Psoas muscle (tissue), 8 donors: Measurements from ENCODE around the gene STAB2. TPM values are rescaled to one million over a fixed set of nuclear protein-coding genes. Genes with fewer than 3 reads are reported as not detected.
"Not testable (repeated sequence)": the region's sequence is repeated elsewhere in the genome, so short reads cannot be mapped to it uniquely, and the experiment has no call there.

Source experiments
- ATAC-seq, 4 donors: fragments of 200-7000 bp; cut with Tn5 transposase; one replicate each; pipeline ENCODE4 v1.9.1; 2020; ENCODE audit warnings: moderate library complexity in 3 of 4, mild to moderate bottlenecking in 2 of 4
- DNase-seq, 2 donors: peaks; one replicate each; pipeline ENCODE4 v3.0.0-alpha.2; 2020
- H3K27ac ChIP-seq: fragments of 200-600 bp; one replicate; pipeline ENCODE4 v1.8.0; 2022
- H3K27me3 ChIP-seq, 3 donors: fragments of 200-600 bp in 1 of 3; one replicate each; pipeline versions ENCODE4 v1.6.1 to v1.8.0; 2013 to 2022; ENCODE audit warnings: low read length in 2 of 3, mild to moderate bottlenecking in 2 of 3, moderate library complexity in 1 of 3; ENCODE audit not compliant: insufficient read depth in 3 of 3
- H3K36me3 ChIP-seq, 2 donors: fragments of 200-600 bp in 1 of 2; one replicate each; pipeline versions ENCODE4 v1.6.1 to v1.8.0; 2013 to 2022; ENCODE audit warnings: low read depth in 1 of 2, mild to moderate bottlenecking in 1 of 2, moderate library complexity in 1 of 2; ENCODE audit not compliant: insufficient read depth in 1 of 2
- H3K4me1 ChIP-seq: fragments of 200-600 bp; one replicate; pipeline ENCODE4 v1.8.0; 2022
- H3K4me3 ChIP-seq: fragments of 200-600 bp; one replicate; pipeline ENCODE4 v1.8.0; 2022; ENCODE audit warnings: mild to moderate bottlenecking
- H3K9me3 ChIP-seq: fragments of 200-600 bp; one replicate; pipeline ENCODE4 v1.8.0; 2022
- CTCF ChIP-seq: fragments of 200-600 bp; IDR thresholded peaks from one replicate; pipeline ENCODE4 v1.8.0; 2022; ENCODE audit warnings: antibody characterized with exemption
- WGBS, 3 donors: extraction: QIAGEN DNeasy Blood & Tissue Kit; methylation state at CpG; one replicate each; pipeline versions ENCODE4 v1.1.6 to v1.1.7; 2013; 5-methylcytosine and 5-hydroxymethylcytosine counted together
- intact Hi-C, 2 donors: fragments of 100-400 bp; cut with DNase I; formaldehyde crosslinking; loops; one replicate each; pipeline versions ENCODE4 v1.11.0 to v1.14.2; 2022
- polyA plus RNA-seq, 3 donors: library from polyadenylated mRNA; stranded (reverse); fragments of 200-250 nt; gene quantifications; one replicate each; pipeline ENCODE4 v1.2.3, GENCODE V29; 2013
- total RNA-seq, 4 donors: library from RNA; stranded (reverse); fragmentation: NEBNext Ultra II Directional in 2 of 4; extraction: Animal tissue kit (Norgen Biotek cat#: 25700) in 2 of 4; gene quantifications; one replicate each; pipeline versions ENCODE4 v1.2.1 to v1.2.4, GENCODE V29; 2021 to 2023
- donor health status: healthy with polysubstance abuse.
- donor health status: DM: no; HTN: no; CAD: no; lungs with moderate emphysema.
- donor health status: Bipolar disorder and iron deficiency.
- donor health status: healthy.
- donor health status: DM: yes; HTN: yes; CAD: no.
- donor health status: DM: no; HTN: no; CAD: no.
- donor health status: DM: no; HTN: no; CAD: no.
- donor health status: DM: yes; HTN: yes; CAD: no.

The STAB2 gene
- total and polyA plus RNA-seq, 7 donors, result under 0.01 to 0.32 (median 0.06) TPM; not detected in 2

DNA sequence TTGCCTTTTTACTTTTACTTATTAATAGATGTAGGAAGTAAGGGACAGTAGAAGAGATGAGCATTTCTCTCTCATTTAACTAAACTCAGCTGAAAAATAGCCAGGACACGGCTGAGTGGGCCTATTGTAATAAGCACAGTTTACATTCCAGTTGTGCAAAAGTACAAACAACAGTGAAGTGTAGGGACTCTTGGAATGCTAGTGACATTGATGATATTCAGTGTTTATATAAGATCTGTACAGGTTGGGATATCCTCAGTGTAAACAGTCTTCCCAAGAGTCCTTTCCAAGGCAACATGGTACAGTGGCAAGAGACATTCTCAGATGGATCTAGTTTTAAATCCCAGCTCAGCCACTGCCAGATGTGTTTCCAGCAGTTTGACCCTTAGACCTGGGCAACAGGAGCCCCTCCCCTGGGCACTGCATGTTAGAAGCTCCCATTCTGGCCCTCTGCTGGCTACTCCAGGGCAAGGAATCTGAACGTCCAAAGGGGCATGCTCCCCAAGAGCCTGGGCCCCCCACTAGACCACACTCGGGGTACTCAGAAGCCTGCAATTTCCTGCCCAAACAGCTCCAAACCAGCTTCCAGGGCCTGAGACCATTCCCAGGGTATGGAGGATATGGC is 55.3 kb downstream of the STAB2 start:
- Histone ChIP-seq H3K9me3 (no peaks in the 10 kb centered on the region), H3K27ac (no peak overlapping the region), H3K4me1 (no peaks in the 10 kb centered on the region), H3K4me3 (no peak overlapping the region), H3K36me3 (no peaks in the 10 kb centered on the region), H3K27me3 (peaks cover 0 to 2% (median 1%) of the 10 kb centered on the region in 3 donors)
- DNase-seq, result no peak
- no peak for ATAC-seq
- 69 to 74% (median 70%) methylated on average over 3 of the region's 3 CpGs for WGBS, 3 donors
- intact Hi-C loops, result no loop called here
- no peak for TF ChIP-seq CTCF

GRCh38 chr12:103645202-103645601 is 58.1 kb downstream of the STAB2 start:
- peaks cover 0 to 2% (median 1%) of the 10 kb centered on the region in 3 donors for H3K27me3 ChIP-seq
- H3K4me1 ChIP-seq, result no peaks in the 10 kb centered on the region
- intact Hi-C loops, result no loop called here
- no peaks in the 10 kb centered on the region for H3K36me3 ChIP-seq
- 50 to 76% (median 57%) methylated on average over 1 of the region's 1 CpG for WGBS, 3 donors
- no peak overlapping the region for H3K4me3 ChIP-seq
- no peak overlapping the region for H3K27ac ChIP-seq
- ATAC-seq (no peak), DNase-seq (no peak)
- TF ChIP-seq CTCF, result no peak
- H3K9me3 ChIP-seq, result no peaks in the 10 kb centered on the region

- Histone ChIP-seq H3K9me3 (no peaks in the 10 kb centered on the region), H3K27ac (no peak overlapping the region), H3K4me1 (no peaks in the 10 kb centered on the region), H3K27me3 (peaks cover 0 to 2% (median 1%) of the 10 kb centered on the region in 3 donors), H3K36me3 (no peaks in the 10 kb centered on the region), H3K4me3 (no peak overlapping the region)
- DNase-seq, result no peak
- TF ChIP-seq CTCF, result no peak
- intact Hi-C loops, result no loop called here
- peak in 3 of 4 donors; percentile 36 to 83 (median 57) for ATAC-seq
- 2 to 14% (median 12%) methylated on average over 2 of the region's 2 CpGs for WGBS, 3 donors
These were observed 60.2 kb downstream of the STAB2 start for GRCh38 chr12:103647267-103647666.

DNA sequence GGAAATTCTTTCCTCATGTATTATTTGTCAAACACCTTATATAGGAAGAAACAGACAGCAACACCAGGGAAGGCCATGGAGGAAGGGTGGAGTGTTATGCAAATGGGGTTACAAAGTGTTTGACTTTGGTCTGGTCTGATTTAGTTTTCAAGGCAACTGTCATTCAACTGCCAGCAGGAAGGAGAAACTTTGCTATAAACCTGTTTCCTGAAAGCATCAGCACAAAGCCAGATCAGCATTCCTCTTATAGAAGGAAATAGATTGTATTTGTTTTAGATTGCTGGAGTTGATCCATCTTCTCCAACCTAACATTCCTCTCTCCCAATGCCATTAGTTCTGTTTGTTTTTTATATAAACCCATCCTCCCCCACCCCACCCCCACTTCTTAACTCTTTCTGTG is 65.7 kb downstream of the STAB2 start:
- Histone ChIP-seq H3K9me3 (no peaks in the 10 kb centered on the region), H3K4me1 (no peaks in the 10 kb centered on the region), H3K36me3 (no peaks in the 10 kb centered on the region), H3K27me3 (no peaks in the 10 kb centered on the region), H3K4me3 (no peak overlapping the region), H3K27ac (no peak overlapping the region)
- no peak for TF ChIP-seq CTCF
- intact Hi-C loops, result loop anchor here in 1 of 2 donors (2.0 kb wide), 1 partner anchor 54 kb away; no protein-coding TSS in a partner anchor
- ATAC-seq (no peak), DNase-seq (no peak)

GRCh38 chr12:103653568-103654173 is 66.6 kb downstream of the STAB2 start:
- ATAC-seq, DNase-seq, H3K36me3 ChIP-seq, H3K4me3 ChIP-seq, H3K4me1 ChIP-seq, H3K27ac ChIP-seq, H3K9me3 ChIP-seq, H3K27me3 ChIP-seq: not testable (repeated sequence)
- intact Hi-C loops, result loop anchor here in 1 of 2 donors (2.0 kb wide), 1 partner anchor 53 kb away; no protein-coding TSS in a partner anchor
- WGBS, 3 donors, result 84 to 89% (median 87%) methylated on average over 3 of the region's 3 CpGs
